Measurements from ENCODE around the gene VN1R5.
"Not testable (repeated sequence)": the region's sequence is repeated elsewhere in the genome, so short reads cannot be mapped to it uniquely, and the experiment has no call there.

VN1R5 gene

DNA sequence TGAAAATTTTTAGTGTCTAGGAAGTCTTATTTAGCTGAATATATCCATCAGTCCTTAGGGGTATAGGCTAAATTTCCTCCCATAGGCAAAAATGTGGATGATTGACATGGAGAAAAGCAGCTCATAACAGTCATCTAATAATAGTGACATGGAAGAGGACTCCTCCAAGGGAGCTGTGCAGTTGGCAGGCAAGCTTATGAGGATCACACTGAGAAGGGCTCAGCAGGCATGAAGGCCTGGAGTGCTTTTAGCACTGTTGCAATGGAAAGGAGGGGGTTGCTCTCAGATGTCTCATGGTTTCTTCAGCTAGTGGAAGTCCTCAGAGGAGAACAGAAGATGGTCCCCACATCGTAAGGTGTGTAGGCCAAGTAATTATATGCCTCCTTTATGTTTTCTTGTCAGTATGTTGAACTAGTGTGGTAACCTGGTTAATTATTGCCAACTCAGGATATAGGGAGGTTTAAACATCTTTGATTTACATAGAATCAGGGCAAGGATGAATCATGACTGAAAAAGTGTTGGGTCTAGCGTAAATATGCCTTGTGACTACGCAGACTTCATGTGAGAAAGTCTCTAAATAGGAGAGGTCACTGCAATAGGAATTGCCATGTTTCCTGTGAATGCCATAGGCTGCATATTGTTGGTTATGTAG is 18.9 kb downstream of the VN1R5 start:
- no peak for DNase-seq

DNA sequence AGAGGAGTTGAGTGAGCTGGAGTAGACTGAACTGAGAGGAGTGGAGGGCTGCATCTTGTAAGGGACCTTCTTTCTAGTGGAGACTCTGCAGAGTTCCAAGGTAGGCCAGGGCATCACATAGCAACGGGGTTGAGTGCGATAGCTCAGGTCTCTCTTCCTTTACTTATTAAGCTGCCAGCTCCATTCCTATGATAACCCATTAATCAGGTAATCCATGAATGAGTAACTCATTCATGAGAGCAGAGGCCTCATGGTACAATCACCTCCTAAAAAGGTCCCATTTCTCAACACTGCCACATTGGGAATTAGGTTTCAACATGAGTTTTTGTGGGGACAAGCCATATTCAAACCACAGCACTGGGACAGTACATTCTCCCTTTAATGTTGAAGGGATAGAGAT is 21.3 kb downstream of the VN1R5 start:
- no peak for DNase-seq

DNA sequence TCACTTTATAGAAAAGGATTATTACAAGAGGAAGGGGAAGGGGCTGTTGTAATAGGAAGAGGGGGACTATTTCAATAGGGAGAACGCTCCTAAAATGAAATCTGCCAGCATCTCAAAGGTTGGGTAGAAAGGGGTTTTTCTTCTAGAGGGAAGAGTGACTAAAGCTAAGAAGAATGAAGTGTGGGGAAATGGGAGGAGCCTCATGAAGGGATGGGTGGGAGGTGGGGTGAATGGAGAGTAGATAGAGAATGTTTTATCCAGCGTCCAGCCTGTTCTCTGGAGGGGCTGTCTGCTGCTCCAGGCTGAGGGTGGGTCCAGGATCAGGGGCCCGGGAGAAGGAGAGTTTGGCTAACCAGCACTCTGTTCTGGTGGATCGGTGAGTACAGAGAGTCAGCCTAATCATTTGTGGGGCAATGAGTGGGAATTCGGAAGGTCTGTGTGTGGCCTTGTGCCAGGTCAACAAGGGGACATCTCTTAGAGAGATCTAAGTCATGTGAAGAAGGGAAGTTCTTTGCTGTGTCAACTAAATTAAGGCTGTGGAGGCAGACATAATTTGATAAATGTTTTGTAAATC is 25.2 kb downstream of the VN1R5 start:
- DNase-seq: no peak

DNA sequence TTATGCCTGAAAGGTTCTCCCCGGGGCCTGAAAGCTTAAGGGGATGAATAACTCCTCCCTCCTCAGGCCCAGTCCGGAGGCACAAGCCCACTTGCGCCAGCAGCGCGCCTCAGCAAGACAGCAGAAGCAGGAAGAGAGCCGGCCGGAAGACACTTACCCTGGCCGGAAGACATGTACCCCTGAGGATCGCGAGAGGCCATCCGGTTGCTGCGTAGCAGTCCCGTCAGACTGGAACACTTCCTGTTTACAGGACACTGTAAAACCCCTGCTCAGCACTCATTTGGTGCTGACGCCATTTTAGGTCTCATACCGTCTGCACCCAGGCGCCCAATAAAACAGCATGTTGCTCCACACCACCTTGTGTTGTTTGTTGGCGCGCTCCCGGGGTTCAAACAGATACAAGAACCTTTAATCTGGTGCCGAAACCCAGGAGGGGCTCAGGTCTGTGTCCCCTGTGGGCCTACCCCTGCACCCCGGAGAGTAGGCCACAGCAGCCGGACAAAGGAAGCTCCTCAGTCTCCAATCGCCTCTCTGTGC is 30.3 kb downstream of the VN1R5 start:
- no peak for DNase-seq

DNA sequence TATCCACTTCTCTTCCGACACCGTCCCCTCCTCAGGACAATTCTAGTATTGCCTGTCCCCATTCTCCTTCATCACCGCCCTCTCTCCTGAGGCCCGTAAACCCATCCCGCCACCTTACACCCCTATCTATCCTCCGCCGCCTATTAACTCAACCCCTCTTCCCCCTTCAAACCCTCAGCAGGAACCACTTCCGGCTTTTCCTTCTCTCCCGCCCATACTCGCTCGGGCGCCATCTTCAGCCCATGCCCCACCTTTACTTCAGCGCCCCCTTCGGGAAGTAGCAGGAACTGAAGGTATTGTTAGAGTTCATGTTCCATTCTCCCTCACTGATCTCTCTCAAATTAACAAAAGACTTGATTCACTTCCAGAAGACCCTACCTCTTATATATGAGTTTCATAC is 31.6 kb downstream of the VN1R5 start:
- DNase-seq: no peak

DNA sequence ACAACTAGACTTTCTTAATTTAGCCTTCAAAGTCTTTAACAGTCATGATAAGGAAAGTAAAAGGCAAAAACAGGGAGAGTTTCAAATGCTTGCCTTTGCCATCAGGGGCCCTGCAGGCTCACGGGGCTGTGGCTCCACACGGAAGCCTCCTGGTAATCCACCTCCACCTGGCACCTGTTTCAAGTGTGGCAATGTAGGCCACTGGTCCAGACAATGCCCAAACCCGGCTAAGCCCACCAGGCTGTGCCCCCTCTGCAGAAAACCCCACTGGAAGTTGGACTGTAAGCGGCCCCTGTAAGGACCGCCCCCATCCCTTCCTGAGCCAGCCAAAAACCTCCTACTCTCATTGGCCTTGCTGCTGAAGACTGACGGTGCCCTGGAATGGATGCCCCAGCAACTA is 32.5 kb downstream of the VN1R5 start:
- DNase-seq: no peak

DNA sequence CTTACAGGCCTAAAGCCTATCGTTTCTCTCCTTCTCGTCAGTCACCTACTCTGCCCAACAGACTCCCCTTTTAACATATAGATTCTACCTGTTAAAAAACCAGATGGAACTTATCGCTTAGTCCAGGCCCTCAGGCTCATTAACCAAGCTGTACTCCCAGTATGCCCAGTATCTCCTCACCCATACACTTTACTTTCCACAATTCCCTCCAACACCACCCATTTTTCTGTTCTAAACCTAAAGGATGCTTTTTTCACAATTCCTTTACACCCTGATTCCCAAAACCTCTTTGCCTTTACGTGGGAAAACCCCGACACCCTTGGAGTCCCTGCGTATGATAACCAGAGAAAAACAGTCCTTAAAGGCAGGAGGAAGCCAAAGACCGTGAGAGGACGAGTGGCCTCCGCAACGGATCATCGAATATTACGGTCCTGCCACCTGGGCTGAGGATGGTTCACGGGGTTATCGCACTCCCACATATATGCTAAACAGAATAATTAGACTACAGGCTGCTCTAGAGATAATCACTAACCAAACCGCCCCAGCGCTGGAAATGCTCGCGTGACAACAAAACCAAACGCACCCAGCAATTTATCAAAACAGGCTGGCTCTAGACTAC is 33.5 kb downstream of the VN1R5 start:
- not testable (repeated sequence) for DNase-seq

DNA sequence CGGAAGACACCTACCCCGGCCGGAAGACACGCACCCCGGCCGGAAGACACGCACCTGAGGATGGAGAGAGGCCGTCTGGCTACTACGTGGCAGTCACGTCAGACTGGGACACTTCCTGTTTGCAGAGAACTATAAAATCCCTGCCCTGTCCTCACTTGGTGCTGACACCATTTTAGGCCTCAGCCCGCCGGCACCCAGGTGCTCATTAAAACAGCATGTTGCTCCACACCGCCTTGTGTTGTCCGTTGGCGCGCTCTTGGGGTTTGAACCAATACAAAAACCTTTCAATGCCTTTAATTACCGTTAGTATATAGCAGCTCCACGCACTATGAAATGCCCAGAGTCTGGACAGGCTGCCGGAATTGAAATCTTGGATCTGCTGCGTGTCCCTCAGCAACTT is 34.7 kb downstream of the VN1R5 start:
- DNase-seq: no peak

DNA sequence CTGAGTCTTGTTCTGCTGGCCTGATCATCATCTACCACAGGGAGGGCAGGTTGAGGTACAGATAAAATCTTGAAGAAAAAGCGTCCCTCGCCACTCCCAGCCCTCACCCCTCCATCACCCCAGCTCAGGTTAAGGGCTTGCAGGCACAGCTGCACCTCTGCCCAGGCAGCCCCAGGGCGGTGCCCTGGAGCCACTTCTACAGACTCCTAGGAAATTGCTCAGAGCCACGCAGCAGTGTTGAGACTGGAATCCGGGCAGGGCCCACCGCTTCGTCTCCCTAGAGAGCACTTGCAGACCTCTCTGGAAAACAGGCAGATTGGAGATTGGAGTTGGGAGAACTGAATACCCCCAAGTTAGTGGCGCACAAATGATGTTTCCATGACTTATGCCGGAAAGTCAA is 35.3 kb downstream of the VN1R5 start:
- no peak for DNase-seq

DNA sequence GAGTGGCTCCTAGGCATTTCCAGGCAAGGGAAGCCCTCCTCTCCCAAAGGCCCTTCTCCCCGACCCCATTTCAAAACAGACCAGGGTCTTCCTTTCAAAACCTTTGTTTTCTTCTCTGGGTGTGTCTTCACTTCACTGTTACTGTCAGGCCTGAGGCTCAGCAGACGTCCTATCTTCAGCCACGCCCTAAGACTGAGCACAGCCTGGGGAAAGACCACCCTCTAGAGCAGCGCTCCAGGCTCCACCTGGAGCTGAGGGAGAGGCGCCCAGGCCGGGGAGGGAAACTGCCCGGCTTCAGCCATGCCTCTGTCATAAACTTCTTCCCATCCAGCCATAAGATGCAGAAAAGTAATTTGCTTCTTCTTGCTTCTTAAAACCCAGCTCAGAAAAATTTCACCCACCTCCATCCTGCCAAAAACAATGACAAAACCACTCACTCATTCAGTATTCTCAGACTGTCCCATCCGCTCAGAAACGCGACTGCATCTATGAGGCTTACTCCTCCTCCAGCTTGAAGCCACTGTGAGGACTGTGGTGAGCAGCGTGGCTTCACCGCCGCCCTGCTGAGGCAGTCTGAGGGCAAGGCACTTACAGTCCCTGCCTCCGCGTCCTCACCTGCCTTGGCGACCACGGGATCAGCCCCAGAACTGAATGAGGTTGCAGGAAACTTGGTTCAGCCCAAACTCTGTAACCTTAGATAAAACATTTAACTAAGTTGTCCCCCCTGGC is 36.1 kb downstream of the VN1R5 start:
- no peak for DNase-seq

DNA sequence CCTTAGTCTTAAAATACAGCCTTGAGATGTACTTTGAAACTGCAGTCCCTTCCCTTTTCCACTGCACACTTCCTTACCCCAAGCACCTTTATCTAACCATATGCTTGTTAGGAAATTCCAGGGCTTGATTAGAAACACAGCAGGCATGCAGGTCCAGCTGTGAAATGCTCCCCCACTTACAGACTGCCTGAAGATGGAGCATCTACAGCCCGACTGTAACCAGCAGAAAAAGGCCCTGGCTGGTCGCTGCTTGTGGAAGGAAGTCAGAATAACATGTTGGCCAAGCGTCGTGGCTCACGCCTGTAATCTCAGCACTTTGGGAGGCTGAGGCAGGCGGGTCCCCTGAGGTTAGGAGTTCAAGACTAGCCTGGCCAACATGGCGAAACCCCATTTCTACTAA is 37.2 kb downstream of the VN1R5 start:
- DNase-seq: no peak

DNA sequence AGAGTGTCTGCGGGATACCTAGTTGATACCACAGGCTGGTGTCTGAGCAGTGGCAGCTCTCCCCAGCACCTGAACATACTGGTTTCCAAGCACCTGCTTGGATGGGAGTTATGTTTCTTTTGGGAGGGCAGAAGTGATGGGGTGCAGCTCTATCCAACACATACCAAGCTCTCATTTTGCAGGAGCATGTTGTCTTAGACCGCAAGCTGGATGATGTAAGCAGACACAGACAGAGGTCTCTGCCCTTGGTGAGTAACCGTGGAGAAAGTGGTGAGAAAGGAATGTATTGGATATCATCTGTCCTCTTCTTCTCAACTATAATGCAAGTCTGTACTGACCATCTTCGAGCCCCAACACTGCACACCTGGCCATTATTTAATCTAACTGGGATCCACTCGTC is 38.4 kb downstream of the VN1R5 start:
- no peak for DNase-seq

DNA sequence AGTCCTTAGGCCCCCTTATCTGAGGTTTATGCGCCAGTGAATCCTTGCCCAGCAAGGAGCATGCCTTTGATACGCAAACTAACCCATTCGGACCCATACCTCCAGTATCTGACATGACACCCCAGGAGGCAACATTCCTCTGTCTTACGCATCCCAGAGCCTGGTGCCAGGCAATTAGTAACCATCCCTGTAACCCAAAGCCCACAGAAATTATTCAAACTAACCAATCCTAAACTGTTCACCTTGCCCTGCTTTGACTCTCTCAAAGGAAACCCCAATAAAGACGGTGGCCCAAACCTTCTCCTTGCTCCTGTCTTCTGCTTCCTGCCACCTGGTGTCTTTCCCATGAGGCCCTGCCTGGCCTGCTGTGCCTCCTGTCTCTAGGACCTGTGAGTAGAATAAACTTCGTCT is 39.4 kb downstream of the VN1R5 start:
- no peak for DNase-seq

DNA sequence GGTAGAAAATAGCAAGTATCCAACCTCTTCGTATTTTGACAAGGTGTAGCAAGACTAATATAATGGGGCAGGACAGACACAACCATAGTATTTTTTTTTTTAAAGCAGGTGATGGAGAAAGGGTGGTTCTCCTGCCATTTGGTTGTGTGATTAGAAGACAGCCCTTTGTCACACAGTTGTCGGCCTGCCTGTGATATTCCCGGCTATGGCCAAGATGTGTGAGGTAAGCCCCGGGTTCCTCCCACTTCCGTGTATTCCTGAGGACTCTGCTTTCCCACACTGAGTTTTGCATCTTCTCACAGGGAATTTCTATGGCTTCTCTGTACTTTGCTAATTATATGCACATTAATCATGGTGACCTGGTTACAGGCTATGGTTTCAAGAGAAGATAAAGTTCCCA is 39.9 kb downstream of the VN1R5 start:
- no peak for DNase-seq

DNA sequence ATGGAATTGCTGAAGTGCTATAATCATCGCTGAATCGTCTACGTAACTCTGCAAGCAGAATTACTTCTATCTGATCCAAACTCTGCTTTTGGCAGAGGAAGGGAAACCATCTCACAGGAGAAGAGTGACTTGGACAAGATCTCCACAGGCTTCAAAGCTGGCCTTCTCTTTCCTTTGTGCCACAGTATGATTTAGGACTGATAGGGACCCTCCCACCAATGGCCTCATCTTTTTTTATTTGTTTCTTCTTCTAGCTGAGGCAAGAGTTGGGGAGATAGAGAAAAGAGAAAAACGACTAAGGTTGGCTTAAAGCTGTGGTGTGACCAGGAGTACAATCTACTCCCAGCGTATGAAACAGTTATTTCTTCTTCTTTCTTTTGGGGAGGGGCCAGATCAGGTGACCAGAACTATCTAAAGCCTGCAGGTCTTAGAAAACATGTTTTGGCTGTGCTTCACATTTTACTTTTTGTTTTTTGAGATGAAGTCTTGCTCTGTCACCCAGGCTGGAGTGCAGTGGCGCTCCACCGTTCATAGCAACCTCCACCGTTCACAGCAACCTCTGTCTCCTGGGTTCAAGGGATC is 40.8 kb downstream of the VN1R5 start:
- no peak for DNase-seq

DNA sequence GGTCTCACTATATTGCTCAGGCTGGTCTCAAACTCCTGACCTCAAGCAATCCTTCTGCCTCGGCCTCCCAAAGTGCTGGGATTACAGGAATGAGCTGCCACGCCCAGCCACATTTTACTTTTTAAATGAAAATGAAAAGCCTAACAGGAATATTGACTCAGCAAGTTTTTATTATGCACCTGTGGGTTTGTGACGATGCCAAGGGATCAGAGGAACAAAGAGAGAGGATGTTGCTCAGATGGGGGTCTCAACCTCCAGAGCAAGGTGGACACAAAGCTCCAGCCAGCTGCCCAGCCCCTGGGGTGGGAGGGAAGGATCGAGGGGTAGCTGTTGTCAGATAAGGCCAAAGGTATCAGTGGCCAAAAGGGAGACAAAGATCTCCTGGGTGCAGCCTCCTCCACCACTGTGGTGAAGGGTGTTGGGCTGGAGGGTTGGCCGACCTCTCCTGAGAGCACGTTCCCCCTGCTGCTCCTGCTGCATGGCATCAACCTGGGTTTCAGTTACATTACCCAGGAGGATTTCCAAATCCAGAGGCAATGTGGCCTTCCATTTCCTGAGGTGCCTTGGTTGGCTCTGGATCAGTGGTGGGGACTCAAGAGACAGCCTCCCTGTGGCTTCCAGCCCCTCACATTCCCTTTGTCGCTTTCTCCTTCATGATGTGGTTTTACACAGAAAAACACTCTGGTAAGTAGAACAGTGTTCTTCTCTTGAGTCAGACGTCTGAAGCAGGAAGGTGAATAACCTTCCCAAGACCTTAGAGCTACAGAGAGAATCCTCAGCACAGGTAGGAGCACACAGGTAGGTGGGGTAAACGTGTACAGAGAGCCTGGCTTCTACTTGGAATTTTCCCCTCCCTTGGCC is 41.6 kb downstream of the VN1R5 start:
- DNase-seq: no peak

DNA sequence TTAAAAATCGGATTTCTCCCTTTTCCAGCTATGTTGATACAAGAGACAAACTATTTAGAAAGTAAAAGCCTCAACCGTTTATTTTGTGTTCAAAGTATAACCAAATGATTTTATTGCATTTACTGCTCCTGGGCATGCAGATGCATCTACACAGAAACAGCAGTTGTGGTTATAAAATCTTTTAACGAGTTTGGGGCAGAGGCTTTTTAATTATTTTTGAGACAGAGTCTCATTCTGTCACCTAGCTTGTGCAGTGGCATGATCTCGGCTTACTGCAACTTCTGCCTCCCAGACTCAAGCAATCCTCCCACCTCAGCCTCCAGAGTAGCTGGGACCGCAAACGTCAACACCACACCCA is 42.2 kb downstream of the VN1R5 start:
- DNase-seq: no peak

DNA sequence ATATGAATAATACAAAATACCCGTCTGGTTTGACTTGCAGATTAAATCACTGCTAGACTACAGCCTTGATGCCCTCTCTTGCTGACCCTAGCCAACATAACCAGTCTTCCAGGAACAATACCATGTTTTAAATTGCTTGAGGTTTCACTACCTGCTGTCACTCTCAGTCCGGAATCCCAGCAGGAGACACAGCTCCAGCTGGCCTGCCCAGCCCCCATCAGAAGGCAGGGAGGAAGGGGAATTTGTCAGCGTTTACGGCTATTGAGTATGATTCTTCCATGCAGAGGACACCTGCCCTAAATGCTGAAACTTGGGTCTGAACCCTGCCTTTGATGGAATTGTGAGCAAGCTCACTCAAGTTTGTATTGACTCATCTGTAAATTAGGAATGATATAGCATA is 42.8 kb downstream of the VN1R5 start:
- no peak for DNase-seq

DNA sequence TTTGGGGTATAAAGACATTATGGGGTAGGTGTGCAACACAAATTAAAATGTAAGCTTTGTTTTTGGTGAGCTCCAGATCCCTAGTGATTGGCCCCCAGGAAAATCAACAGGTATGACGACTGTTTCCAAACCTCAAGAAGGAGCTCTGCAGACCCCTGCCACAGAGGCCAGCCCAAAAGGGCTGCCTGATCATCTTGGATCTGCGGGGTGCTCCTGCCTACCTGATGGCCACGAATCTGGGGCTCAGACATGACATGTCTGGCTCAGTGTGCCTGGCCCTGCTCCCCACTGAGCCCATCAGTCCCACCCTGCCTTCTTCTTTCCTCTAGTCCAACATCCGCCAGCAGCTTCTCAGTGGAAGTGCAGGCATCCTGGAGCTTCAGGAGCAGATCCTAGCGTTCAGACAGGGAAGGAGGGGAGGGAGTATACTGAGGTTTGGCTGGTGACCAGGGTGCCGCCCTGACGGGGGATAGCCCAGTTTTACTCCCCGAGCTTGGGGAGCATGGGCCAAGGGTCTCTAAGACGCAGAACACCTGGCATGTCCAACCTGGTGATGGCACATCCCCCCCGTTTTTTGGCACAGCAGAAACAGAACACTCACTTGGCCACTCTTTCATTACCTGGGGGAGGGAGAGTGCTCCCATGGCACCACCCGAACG is 44.0 kb downstream of the VN1R5 start:
- no peak for DNase-seq

DNA sequence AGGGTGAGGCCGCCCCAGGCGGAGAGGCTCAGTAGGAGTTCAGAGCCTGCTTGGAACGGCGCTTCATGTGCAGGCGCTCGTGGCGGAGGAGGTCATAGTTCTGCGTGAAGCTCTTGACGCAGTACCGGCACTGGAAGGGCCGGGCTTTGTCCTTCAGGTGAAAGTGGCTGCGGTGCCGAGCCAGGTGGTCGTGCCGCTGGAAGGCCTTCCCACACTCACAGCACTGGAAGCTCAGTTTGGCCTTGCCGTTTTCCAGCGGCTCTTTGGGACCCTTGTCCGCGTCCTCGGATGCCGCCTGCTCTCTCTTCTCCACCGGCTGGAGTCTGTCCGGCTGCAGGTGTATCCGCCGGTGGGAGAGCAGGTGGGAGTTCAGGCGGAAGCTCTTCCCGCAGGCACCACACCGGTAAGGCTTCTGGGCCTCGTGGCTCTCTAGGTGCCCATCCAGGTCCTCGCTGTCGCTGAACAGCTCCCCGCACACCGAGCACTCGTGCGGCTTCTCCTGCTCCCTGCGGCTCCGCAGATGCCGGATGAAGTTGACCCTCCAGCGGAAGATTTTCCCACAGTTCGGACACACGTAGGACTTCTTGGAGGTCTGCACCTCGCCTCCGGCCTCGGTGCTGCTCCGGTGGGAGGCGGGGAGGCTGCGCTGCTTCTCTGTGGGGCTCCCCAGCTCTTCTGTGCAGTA is 44.8 kb downstream of the VN1R5 start:
- no peak for DNase-seq

DNA sequence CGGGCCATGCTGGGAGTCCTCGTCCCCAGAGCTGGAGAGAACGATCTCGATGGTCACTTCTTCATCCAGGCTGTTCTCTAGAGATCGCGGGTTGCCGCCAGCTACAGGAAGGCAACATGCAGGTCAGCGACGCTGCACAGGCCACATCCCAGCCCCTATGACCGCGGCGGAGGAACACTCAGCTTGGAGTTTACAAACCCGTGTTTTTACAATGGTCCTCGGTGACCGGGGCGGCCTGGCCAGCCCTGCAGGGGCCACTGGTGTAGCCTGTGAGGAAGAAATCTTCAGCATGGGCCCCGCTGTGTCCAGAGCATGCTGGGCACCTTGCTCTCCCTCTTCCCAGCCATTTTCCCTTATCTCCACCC is 45.3 kb downstream of the VN1R5 start:
- DNase-seq: no peak

DNA sequence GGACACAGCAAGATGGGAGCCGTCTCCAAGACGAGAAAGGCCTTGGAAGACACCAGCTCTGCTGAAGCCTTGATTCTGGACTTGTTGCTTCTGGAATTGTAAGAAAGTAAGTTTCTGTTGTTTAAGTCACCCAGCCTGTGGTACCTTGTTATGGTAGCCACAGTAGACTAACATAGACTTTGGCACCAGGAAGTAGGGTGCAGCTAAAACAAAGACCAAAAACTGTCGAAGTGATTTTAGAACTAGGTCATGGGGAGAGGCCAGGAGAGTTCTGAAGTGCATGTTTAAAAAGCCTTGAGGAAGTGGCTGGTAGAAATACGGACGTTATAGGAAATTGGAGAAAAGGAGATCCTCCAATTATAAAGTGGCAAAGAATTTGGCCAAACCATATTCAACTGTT is 47.3 kb downstream of the VN1R5 start:
- no peak for DNase-seq
